Stimulated activated CD8-positive, alpha-beta memory T cell treated with anti-CD3 and anti-CD28 coated beads, Interleukin-15, amount 100 ng/mL, for 1 hour (primary cell): ENCODE data around the gene HORMAD2.

ENCODE experiments used
- DNase-seq: peaks from one replicate; pipeline ENCODE4 v3.0.0-alpha.2; 2020; ENCODE audit warnings: low read depth

The HORMAD2 gene

DNA sequence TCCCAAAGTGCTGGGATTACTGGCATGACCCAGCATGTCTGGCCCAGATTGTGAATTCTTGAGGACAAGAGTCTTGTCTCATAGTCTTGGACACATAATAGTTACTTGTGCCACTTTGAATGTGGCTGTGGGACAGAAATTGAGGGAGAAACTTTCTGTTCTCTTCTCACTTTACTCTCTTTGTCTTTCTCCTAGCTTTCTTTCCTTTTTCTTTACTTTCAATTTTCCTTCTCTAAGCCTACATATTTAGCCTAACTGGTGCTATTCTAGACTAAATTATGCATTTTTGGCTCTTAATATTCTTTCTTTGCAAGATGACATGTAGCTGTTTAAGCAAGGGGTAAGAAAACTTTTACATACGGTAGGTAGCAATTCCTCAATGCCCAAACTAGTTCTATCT is 33.2 kb downstream of the HORMAD2 start:
- no peak for DNase-seq

DNA sequence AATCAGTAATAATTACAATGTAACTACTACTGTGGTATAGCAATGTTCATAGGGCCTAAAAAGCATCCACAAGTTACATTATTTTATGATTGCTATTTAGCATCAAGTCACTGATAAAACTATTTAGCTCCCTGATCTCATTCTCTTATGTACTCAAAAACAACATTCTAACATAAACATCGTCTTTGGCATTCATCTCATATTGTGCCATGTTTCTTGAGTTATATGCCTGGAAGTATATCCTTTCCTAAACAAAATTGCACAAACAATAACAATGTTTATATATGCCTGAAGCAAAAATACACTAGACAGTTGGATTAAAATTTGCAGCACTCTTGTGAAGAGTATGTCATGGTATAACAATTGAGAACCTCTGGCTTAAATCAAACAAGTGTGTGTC is 34.1 kb downstream of the HORMAD2 start:
- no peak for DNase-seq

DNA sequence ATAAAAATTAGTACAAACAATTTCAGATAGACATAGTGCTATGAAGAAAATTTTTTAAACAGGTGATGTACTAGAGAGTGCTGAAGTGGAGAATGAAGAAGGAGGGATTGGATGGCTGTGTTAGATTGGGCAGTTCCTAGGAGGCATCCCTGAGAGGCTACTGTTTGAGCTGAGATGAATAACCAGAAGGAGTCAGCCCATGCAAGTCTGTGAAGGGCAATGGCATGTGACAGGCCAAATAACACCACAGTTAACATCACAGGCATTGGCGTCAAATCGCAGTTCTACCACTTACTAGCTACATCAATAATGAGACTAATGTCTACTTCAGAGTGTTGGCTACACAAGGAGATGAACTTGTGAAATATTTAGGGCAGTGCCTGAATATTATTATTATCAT is 35.4 kb downstream of the HORMAD2 start:
- no peak for DNase-seq

DNA sequence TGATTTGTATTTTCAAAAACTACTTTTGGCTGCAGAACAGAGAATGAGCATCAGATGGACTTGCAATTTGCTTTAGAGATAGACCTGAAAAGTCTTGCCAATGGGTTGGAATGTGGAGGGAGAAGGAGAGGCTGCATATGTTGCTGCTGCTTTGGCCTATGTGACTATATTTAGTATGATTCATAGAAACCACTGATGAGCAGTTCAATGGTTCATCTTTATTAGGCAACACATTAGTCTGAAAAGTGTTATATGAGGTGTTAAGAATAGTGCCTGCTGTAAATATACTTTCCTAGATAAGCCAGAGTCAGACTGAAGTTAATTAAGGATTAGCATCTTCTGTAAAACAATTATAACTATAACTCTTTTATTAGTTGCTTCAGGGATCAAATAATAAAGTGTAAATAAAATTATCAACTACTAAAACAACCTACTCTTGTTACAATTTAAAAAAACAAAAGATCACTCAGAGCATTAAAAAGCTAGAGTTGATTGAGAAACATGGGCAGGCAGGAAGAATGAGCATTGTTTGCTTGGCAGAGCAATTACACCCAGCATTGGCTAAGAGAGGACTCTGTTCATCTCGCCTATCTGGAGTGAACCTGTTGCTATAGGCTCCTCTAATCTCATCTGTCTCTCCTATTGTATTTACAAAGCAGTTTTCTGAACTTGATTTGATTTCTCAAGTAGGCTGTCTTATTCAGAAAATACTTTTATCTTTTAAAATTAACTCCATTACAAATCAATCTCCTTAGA is 36.3 kb downstream of the HORMAD2 start:
- DNase-seq = no peak

DNA sequence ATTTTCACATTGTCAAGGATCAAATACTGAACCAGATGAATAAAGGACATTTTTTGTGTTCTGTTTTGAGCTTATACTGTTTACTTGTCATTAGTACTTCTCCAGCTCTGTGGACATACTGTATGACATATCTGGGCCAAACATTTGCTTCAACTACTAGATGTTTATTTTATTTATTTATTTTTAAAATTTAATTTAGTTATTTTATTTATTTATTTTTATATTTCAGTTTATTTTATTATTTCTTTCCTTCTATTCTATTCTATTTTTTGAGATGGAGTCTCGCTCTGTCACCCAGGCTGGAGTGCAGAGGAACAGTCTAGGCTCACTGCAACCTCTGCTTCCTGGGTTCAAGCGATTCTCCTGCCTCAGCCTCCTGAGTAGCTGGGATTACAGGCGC is 37.0 kb downstream of the HORMAD2 start:
- DNase-seq = no peak

DNA sequence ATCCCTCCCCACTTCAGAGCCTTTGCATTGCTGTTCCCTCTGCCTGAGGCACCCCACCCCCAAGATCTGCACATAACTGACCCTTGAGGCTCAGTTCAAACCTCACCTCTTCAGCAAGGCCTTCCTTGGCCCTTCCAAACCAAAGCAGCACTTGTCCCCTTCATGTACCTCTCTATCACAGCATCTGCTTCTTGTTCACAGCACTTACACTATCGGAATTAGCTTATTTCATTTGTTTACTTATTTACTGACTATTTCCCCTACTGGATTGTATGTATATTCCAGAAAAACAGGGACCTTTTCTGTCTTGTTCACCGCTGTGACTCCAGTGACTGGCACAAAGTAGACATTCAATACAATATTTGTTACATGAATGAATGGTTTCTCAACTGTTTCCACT is 38.0 kb downstream of the HORMAD2 start:
- DNase-seq = no peak

DNA sequence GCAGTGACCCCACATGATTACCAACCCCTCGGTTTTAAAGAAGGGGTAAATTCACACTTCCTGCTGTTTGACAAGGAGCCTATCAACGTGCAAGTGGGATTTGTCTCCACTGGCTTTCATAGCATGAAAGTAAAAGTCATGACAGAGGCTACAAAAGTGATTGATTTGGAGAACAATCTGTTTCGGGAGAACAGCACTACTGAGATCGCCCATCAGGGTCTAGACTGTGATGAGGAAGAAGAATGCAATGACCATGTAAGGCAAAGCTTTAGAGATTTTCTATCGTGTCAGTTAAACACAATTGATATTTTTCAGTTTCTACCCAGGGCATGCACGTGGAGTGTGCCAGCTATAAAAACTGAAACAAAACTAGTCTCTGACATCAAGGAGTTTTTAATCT is 41.7 kb downstream of the HORMAD2 start:
- no peak for DNase-seq

DNA sequence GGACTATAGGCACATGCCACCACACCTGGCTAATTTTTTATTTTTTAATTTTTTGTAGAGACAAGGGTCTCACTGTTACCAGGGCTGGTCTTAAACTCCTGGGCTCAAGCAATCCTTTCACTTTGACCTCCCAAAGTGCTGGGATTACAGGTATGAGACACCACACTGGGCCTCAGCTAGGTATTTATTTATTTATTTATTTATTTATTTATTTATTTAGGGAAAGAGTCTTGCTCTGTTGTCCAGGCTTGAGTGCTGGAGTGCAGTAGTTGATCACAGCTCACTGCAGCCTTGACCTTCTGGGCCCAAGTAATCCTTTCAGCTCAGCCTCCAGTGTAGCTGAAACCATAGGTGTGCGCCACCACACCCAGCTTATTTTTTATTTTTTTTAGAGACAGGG is 43.2 kb downstream of the HORMAD2 start:
- no peak for DNase-seq

DNA sequence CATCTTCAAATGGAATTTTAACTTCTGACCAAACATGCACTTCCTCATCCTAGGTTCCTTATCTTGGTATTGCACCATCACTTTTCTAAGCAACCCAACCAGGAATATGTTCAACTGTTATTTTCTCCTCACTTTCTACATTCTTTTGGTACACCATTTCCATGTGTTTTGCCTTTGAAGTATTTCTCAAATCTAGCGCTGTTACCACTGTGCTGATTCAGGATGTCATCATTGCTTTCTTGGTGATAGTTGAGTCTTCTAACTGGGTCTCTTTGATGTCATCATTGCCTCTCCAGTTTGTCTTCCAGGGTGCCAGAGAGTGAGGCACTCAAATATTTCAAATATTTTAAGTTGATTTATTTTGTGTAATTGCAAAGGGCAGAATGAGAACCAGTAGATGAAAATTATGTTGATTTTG is 47.5 kb downstream of the HORMAD2 start:
- no peak for DNase-seq

DNA sequence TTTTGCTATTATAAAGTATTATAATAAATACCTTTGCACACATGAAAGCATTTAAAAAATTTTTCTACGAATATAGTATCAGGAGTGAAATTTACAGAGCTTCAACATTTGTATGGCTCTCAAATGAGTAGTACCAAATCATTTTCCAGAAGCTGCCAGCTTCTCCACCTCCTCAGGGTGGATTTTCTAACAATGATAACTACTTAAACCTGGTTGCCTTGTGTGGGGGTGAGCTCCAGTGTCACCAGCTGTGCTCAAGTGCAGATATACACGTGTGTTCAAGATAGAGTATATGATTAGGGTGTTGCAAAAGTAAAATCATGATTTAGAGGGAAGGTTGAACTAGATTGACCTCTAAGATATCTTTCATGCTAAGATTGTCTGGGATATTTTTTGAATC is 48.2 kb downstream of the HORMAD2 start:
- no peak for DNase-seq

DNA sequence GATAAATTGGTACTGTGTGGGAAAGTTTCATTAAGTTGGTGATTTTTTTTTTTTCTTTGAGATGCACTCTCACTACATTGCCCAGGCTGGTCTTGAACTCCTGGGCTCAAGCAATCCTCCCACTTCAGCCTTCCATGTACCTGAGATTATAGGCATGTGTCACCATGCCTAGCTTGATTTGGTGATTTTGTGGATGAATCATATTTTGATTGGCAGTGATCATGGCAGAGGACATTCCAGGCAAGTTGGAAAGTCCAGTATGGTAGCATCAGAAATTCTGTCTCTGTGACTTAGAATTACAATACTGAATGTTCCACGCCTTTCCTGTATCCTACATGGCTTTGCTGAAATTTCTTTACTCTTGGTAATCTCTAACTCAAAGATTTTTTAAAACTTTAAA is 49.4 kb downstream of the HORMAD2 start:
- DNase-seq = no peak

DNA sequence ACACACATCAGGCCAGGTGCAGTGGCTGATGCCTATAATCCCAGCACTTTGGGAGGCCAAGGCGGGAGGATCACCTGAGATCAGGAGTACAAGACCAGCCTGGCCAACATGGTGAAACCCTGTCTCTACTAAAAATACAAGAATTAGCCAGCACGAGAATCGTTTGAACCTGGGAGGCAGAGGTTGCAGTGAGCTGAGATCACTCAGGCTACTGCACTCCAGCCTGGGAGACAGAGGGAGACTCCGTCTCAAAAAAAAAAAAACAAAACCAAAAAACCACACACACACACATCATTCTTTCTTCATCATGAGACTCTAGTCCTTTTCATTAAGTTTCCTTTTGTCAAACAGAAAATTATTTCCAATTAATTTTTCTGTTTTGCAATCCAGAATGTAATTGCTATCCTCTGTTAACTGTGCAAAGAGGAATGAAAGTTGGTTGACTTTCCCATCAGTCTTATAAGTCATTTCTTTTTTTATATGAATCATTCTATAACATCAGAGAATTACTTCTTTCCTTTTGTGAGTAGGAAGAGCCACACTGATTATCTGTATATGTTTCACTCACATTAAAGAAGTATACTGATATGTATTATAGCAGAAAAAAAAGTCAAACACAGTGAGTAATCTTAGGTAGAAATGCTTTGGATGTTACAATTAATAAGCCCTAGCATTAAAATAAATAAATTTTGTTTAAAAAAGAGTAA is 52.2 kb downstream of the HORMAD2 start:
- no peak for DNase-seq

DNA sequence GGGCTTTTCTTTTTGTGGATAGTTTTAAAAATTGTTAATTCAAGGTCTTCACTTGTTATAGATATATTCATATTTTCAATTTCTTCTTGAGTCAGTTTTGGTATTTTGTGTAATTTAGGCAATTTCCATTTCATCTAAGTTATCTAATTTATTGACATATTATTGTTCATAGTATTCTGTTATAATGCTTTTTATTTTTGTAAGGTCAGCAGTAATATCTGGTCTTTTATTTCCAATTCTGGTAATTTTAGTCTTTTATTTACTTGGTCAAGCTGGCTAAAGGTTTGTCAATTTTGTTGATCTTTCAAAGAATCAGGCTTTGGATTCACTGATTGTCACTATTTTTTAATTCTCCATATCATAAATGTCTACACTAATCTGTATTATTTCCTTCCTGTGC is 60.1 kb downstream of the HORMAD2 start:
- DNase-seq = no peak

DNA sequence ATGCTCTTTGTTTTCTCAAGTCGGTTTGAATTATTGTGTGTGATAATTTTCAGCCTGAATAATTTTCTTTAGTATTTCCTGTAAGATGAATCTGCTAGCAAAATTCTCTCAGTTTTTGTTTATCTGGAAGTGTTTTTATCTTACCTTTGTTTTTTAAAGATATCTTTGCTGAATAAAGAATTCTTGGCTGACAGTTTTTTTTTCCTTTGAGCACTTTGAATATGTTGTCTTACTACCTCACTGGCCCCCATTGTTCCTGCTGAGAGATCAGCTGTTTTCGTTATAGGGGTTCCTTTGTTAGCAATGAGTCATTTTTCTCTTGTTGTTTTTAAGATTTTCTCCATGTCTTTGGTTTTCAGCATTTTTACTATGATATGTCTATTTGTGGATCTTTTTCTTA is 63.0 kb downstream of the HORMAD2 start:
- DNase-seq = no peak

DNA sequence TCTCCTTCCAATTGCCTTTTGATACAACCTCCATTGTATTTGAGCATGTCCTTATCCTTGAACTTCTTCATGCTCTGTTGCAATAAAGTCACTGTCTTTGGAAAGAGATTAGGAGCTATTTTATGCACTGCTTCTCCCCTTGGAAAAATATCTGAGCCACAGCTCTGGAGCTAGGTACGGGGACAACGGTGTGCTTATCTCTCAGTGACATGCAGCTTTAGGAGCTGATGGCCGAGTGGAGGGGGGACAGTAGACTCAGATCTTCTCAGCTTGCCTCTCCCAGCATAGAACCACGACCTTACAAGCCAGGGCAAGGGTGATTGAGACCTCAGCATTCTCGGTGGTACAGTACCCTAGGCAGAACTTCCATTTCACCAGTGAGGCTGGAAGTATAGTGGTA is 64.1 kb downstream of the HORMAD2 start:
- DNase-seq = no peak

DNA sequence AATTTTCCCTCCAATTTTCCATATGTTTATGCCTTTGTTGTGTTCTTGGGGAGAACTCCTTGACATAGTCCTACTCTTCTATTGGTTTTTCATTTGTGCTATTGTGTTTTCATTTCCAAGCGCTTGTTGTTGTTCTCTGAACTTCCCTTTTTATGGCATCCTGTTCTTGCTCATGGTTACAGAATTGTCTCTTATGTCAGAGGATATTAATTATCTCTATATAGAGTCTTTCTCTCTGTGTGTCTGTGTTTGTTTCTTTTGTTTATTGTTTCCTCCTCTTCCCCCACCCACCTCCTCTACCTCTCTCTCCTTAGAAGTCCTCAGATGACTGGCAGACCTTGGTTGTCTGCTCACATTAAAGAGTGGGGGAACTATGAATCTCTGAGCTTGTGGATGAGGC is 69.9 kb downstream of the HORMAD2 start:
- no peak for DNase-seq

DNA sequence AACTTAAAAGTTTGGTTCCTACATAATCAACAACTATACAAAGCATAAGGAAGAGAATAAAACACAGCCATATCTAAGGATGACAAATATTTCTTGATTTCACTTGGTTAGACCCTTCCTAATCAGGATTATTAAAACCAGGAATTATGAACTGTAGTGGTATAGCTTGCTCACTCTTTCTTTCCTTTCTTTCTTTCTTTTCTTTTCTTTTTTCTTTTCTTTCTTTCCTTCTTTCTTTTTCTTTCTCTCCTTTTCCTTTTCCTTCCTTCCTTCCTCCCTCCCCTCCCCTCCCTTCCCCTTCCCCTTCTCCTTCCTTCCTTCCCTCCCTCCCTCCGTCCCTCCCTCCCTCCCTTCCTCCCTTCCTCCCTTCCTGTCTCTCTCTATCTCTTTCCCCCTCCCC is 78.0 kb downstream of the HORMAD2 start:
- DNase-seq = no peak

DNA sequence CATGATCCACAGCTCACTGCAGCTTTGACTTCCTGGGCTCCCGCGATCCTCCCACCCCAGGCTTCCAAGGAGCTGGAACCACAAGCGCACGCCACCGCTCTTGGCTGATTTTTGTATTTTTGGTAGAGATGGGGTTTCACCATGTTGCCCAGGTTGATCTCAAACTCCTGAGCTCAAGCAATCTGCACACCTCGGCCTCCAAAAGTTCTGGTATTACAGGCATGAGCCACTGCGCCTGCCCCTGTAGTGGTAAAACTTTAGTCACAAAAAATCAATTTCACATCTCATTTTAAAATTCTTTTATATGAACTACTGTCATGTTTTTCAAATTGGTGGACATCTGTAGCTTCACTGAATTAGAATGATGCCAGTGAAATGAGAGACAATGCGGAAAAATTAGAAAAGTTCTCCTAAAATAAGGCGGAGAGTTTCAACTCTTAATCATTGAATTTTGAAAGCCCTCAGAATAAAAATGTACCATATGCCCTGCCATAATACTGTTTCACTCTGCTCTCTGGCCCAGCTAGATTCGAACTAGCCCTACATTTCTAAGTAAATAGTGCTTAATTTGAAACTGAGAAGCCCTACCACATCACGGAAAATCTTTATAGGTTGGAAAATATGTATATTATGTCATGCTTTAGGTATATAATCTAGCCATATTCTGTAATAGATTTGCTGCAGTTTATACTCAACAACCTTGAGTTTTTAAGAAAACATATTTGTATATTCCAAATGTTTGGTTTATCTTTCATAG is 78.7 kb downstream of the HORMAD2 start:
- no peak for DNase-seq

DNA sequence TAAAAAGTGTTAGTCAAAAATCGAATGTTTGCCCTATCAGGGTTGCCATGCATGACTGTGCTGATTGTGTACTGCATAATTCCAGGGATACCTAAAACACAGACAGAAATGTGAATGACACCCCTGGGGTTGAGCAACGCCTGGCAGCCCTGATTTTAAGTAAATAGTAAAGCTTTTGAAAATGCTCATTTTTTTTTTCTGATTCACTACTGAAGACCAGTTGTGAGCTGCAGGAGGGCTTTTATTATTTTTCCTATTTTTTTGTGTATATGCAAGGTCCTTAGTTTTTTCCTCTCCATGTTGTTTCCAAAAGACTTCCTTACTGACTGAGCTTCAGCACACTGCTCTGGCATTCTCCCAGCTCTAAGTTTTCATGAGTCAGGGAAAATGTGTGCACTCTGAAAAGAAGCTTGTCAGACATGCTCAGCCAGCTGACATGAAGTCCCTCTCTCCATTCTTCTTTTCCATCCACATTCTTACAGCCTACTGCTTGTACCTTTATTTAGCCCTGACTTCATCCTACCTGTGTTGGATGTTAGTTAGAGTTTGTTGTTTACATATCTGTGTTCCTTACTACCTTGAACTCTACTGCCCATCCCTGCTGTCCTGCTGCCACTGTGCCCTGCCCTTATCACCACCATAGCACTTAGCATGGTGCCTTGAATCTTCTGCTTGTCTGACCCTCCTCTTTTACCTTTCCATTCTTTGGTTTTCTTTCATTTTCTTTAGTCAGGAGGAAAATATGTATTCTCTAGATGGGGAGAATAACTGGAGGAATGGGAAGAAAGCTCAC is 79.5 kb downstream of the HORMAD2 start:
- DNase-seq = no peak

DNA sequence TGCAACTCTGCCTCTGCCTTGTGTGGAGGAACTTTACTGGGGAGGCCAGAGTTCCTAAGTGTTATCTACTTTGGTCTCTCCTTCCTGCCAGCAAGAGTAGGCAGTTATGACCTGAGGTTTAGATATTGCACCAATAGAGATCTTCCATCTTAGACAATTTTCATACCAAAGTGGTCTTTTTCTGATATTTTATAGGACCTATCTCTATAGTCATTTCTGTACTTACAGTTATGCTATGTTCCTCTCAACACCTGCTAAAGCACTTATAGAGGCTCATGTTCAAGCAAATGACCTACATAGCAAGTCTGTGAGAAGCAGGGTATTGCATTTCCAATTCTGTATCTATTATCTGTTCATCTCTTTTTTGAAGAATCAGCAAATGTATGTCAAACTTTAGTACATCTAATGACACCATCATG is 80.8 kb downstream of the HORMAD2 start:
- DNase-seq = no peak

DNA sequence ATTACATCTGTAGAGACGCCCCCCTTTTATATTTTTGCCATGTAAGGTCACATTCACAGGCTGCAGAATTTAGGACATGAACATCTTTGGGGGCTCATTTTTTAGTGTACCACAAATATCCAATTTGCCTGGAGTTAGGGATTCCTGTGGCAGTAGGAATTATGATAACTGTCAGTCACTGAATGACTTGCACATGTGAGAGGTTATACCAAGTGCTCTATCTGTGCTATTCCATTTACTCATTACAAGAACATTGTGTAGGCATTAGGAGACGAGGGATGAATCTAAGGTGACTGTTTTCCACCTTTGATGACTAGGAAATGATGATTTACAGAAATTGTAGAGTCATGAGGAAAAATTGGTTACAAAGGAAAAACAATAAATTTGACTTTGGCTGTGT is 87.0 kb downstream of the HORMAD2 start:
- DNase-seq = no peak

DNA sequence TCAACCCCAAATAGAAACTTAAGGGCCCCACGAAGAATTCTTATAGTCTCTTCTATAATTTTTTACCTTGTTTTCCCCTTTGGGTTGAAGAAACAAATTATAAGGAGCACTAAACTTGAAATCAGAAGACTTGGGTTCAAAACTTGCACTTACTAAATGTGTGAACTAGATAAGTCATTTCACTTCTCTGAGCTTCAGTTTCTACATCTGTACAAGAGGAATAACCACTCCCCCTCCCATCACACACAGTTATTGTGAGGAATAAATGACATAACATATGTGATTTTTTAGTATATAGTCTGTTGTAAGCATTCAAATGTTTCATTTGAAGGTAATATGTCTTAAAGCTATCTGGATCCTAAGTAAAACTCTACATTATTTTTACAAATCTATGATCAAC is 87.5 kb downstream of the HORMAD2 start:
- DNase-seq = no peak
